Thyroid gland (tissue), 4 donors: ENCODE measurements around the gene RFX4. TPM values are rescaled to one million over a fixed set of nuclear protein-coding genes. Genes with fewer than 3 reads are reported as not detected.

Experiments used
- DNase-seq, 2 donors: peaks; one replicate each; pipeline ENCODE4 v3.0.0-alpha.2; 2019
- H3K27ac ChIP-seq, 3 donors: fragments of 200-600 bp; sonication (generic); 1 replicate in 2 of 3; 2 replicates in 1 of 3; pipeline ENCODE4 v1.5.1; 2016 to 2019; ENCODE audit warnings: mild to moderate bottlenecking in 1 of 3, moderate library complexity in 1 of 3
- H3K27me3 ChIP-seq: fragments of 200-600 bp; sonication (generic); one replicate; pipeline ENCODE4 v1.5.1; 2019
- H3K36me3 ChIP-seq, 2 donors: fragments of 200-600 bp; sonication (generic); one replicate each; pipeline ENCODE4 v1.5.1; 2016 to 2019
- H3K4me1 ChIP-seq, 2 donors: fragments of 200-600 bp; sonication (generic); one replicate each; pipeline ENCODE4 v1.5.1; 2017 to 2019
- H3K4me3 ChIP-seq, 3 donors: fragments of 200-600 bp; sonication (generic); replicated peaks in 1 of 3; 1 replicate in 2 of 3; 2 replicates in 1 of 3; pipeline ENCODE4 v1.5.1; 2016; ENCODE audit warnings: mild to moderate bottlenecking in 1 of 3
- H3K9me3 ChIP-seq: fragments of 200-600 bp; sonication (generic); one replicate; pipeline ENCODE4 v1.5.1; 2017
- POLR2A ChIP-seq, 2 donors: fragments of 450-650 bp; IDR thresholded peaks; one replicate each; pipeline ENCODE4 v1.6.1; 2017; ENCODE audit warnings: antibody characterized with exemption in 2 of 2, mild to moderate bottlenecking in 2 of 2, moderate library complexity in 1 of 2
- WGBS, 2 donors: methylation state at CpG; one replicate each; pipeline ENCODE4 v1.1.5; 2017; 5-methylcytosine and 5-hydroxymethylcytosine counted together
- intact Hi-C: fragments of 100-400 bp; cut with DNase I; formaldehyde crosslinking; loops from one replicate; pipeline ENCODE4 v1.15.1; 2023
- total RNA-seq, 4 donors: library from RNA; depleted of rRNA; stranded (reverse); fragments of >200 nt; gene quantifications; one replicate each; pipeline ENCODE4 v1.2.3, GENCODE V29; 2016
- TF ChIP-seq, protein P1 (sequence below), 6 experiments: fragments of 200-600 bp in 3 of 6; fragments of 450-650 bp in 3 of 6; sonication (generic) in 3 of 6; IDR thresholded peaks; one replicate each; pipeline ENCODE4 v1.5.1; 2016 to 2019; ENCODE audit warnings: antibody characterized with exemption in 6 of 6, mild to moderate bottlenecking in 2 of 6, inconsistent platforms in 1 of 6, moderate library complexity in 1 of 6

The RFX4 gene
- total RNA-seq, 4 donors from 2014 or later: 0.27 to 0.45 TPM; not detected in 2

DNA sequence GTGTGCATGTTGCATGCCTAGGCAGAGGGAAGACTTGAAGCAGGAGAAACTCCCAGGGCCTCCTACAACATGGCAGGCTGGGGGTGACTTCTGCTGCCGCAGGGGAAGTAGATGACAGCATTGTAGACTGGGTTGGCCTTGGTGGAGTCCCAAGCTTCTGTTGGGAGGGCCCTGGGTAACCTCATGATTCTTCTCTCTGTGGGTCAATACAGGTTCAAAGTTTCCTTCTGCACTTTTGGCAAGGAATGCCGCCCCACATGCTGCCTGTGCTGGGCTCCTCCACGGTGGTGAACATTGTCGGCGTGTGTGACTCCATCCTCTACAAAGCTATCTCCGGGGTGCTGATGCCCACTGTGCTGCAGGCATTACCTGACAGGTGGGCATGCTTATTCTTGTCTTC lies 113.3 kb downstream of the RFX4 start:
- Histone ChIP-seq H3K4me3 (no peak overlapping the region), H3K9me3 (no peaks in the 10 kb centered on the region), H3K27ac (no peak overlapping the region), H3K4me1 (no peaks in the 10 kb centered on the region), H3K36me3 (no peaks in the 10 kb centered on the region), H3K27me3 (no peaks in the 10 kb centered on the region)
- TF ChIP-seq POLR2A (IDR thresholded peaks at IDR 0.05): no peak
- TF ChIP-seq, protein P1, sequence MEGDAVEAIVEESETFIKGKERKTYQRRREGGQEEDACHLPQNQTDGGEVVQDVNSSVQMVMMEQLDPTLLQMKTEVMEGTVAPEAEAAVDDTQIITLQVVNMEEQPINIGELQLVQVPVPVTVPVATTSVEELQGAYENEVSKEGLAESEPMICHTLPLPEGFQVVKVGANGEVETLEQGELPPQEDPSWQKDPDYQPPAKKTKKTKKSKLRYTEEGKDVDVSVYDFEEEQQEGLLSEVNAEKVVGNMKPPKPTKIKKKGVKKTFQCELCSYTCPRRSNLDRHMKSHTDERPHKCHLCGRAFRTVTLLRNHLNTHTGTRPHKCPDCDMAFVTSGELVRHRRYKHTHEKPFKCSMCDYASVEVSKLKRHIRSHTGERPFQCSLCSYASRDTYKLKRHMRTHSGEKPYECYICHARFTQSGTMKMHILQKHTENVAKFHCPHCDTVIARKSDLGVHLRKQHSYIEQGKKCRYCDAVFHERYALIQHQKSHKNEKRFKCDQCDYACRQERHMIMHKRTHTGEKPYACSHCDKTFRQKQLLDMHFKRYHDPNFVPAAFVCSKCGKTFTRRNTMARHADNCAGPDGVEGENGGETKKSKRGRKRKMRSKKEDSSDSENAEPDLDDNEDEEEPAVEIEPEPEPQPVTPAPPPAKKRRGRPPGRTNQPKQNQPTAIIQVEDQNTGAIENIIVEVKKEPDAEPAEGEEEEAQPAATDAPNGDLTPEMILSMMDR (IDR thresholded peaks at IDR 0.05): no peak
- intact Hi-C loops: no loop called here
- WGBS, 2 donors: 89 to 96% methylated on average over 6 of the region's 6 CpGs
- DNase-seq: no peak

DNA sequence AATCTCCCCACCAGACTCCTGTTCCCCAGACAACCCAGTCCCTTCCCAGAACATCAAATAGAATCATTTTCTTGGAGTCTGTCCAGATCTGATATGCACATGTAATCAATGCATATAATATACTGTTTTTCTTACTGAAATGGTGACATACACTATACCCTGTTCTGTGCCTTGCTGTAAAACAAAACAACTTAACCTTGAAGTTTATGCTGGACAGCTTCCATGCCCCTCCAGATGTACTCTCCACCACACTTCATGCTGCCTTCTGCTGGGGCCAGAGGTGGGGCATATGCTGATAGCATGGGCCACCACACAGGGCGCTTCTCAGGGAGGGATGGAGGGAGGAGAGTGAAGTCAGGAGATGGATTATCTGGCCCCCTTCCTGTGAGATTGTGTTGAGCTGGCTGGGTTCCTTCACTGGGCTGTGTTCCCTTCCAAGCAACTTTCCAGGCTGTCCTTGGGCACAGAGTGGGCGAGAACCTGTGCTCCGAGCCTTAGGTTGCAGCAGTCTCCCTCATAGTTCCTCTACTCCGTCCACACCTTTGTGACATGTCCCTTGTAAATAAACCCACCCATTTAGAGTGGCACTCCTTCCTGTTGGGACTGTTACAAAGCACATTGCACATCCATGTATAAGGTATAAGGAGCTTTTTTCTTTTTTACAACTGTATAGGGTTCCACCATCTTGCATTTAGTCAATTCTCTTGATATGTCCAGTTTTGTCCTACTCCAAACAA lies 114.0 kb downstream of the RFX4 start:
- Histone ChIP-seq H3K9me3 (no peaks in the 10 kb centered on the region), H3K27ac (no peak overlapping the region), H3K27me3 (no peaks in the 10 kb centered on the region), H3K36me3 (no peaks in the 10 kb centered on the region), H3K4me1 (no peaks in the 10 kb centered on the region), H3K4me3 (no peak overlapping the region)
- no peak for DNase-seq
- 88 to 93% methylated on average over 4 of the region's 4 CpGs for WGBS, 2 donors
- TF ChIP-seq, protein P1 (IDR thresholded peaks at IDR 0.05): no peak
- no peak for TF ChIP-seq POLR2A (IDR thresholded peaks at IDR 0.05)
- intact Hi-C loops: no loop called here

DNA sequence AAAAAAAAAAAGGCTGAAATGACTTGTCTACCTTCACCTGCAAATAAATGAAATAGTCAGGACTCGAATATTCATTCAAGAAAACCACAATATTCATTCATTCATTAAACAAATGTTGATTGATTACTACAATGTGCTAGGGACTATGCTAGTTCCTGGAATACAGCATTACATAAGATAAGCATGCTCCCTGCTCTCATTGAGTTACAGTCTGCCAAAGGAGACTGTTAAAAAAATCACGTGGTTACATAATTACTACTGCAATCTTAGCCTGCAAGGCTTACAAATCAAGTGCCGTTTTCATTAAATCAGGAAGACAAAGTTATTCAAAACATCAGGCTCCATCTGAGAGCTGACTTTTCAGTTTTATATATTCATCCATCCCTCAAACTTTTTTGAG lies 121.3 kb downstream of the RFX4 start:
- WGBS, 2 donors: 31 to 39% methylated on average over 3 of the region's 3 CpGs
- Histone ChIP-seq H3K27ac (no peak overlapping the region), H3K36me3 (no peaks in the 10 kb centered on the region), H3K4me3 (no peak overlapping the region), H3K4me1 (peaks cover 6% of the 10 kb centered on the region in 2 donors), H3K27me3 (no peaks in the 10 kb centered on the region), H3K9me3 (no peaks in the 10 kb centered on the region)
- TF ChIP-seq, protein P1 (IDR thresholded peaks at IDR 0.05): no peak
- TF ChIP-seq POLR2A (IDR thresholded peaks at IDR 0.05): no peak
- intact Hi-C loops: no loop called here
- DNase-seq: no peak

DNA sequence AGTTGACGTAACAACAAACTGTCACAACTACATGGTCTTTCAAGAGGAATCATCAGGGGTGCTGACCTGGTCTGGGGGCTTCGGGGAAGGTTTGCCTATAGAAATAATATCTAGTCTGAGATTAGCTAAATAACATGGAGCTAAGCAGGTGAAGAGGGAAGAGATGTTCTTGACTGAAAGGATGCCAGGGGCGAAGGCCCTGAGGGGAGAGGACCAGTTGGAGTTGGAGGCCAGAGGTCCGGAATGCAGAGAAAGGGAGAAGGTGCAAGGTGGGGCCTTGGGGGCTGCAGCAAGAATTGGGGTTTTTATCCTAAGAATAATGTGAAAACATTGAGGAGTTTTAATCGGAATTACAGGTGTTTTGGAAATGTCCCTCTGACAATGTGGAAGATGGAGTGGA lies 123.2 kb downstream of the RFX4 start:
- no peaks in the 10 kb centered on the region for H3K9me3 ChIP-seq
- intact Hi-C loops: no loop called here
- WGBS, 2 donors: 91 to 92% methylated on average over 5 of the region's 5 CpGs

DNA sequence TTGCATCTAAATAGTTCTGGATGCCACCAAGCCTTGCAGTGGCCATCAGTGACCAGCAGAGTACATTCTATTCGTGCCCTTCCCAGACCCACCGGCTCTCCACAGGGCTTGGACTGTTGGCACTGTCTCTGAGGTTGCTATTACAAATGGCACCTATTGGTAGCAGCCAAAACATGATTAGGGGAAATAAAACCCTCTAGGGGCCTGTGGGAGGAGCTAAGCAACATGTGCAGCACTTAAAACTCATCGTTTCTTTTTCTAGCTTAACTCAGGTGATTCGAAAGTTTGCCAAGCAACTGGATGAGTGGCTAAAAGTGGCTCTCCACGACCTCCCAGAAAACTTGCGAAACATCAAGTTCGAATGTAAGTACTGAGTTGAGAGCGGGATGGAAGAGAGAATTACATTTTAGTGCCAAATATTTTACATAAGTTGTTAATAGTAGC lies 126.3 kb downstream of the RFX4 start:
- intact Hi-C loops: no loop called here
- no peaks in the 10 kb centered on the region for H3K36me3 ChIP-seq
- peak in 1 of 2 donors; percentile 18 for TF ChIP-seq POLR2A (IDR thresholded peaks at IDR 0.05)
- TF ChIP-seq, protein P1 (IDR thresholded peaks at IDR 0.05): peak in 4 of 6 experiments; percentile 44 to 78 (median 74)
- no peak overlapping the region for H3K4me3 ChIP-seq
- H3K27ac ChIP-seq: peak overlapping the region; percentile 64 to 87 (median 81)
- peak; percentile 81 to 87 for DNase-seq
- peaks cover 20% of the 10 kb centered on the region in 2 donors for H3K4me1 ChIP-seq
- no peaks in the 10 kb centered on the region for H3K27me3 ChIP-seq
- H3K9me3 ChIP-seq: no peaks in the 10 kb centered on the region
- 27 to 57% methylated on average over 8 of the region's 8 CpGs for WGBS, 2 donors

More for the DNA sequence above, 123.2 kb downstream of the RFX4 start:
- H3K4me1 ChIP-seq: peaks cover 20% of the 10 kb centered on the region in 2 donors
- H3K27ac ChIP-seq: no peak overlapping the region
- no peak for DNase-seq
- H3K4me3 ChIP-seq: no peak overlapping the region
- H3K36me3 ChIP-seq: no peaks in the 10 kb centered on the region
- TF ChIP-seq, protein P1 (IDR thresholded peaks at IDR 0.05): no peak
- TF ChIP-seq POLR2A (IDR thresholded peaks at IDR 0.05): no peak
- no peaks in the 10 kb centered on the region for H3K27me3 ChIP-seq
